VCaP (cell line): ENCODE data around the gene RNF187.

ENCODE experiments used
- H3K27ac ChIP-seq: fragments of 450-650 bp; 2 replicates; pipeline ENCODE4 v1.5.1; 2017
- TF ChIP-seq, protein P1 (sequence below): fragments of 450-650 bp; conservative IDR thresholded peaks from 2 replicates; pipeline ENCODE4 v1.5.1; 2017; ENCODE audit warnings: mild to moderate bottlenecking, moderate library complexity

The RNF187 gene

DNA sequence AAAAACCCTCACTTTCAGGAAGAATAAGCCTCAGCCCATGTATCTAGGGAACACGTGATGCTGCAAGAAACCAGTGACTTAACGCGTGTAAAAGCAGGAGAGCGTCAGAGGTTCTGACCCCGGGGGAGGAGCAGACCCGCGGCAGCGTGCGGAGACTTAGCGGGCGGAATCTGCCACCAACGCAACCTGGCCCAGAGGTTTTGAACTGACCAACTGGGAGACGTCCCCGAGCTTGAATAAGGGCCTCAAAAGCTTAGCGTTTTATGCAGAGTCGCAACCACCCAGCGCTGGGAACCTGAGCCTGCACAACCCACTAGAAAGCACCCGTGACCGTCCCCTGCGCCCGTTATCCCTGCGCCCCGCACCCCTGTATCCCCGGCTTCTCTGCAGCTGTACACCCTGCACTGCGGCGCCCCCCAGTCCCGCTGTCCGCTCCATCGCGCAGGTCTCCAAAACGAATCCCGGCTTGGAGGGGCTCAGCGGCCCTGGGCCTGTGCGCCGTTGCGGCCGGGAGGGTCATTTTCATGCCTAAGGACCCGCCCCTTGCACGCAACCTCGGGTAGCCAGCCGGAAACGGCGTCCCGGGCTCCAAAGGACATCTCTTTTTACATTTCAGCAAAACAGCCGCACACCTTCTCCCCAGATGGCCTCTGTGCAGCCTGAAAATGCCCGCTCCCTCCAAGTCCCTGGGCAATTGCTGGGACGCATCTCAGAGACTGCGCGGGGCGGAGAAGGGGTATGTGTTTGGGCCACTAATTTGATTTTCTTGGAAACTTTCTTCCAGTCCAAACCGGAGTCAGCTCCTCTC lies 41.1 kb upstream of the RNF187 start:
- no peak overlapping the region for H3K27ac ChIP-seq
- TF ChIP-seq, protein P1, sequence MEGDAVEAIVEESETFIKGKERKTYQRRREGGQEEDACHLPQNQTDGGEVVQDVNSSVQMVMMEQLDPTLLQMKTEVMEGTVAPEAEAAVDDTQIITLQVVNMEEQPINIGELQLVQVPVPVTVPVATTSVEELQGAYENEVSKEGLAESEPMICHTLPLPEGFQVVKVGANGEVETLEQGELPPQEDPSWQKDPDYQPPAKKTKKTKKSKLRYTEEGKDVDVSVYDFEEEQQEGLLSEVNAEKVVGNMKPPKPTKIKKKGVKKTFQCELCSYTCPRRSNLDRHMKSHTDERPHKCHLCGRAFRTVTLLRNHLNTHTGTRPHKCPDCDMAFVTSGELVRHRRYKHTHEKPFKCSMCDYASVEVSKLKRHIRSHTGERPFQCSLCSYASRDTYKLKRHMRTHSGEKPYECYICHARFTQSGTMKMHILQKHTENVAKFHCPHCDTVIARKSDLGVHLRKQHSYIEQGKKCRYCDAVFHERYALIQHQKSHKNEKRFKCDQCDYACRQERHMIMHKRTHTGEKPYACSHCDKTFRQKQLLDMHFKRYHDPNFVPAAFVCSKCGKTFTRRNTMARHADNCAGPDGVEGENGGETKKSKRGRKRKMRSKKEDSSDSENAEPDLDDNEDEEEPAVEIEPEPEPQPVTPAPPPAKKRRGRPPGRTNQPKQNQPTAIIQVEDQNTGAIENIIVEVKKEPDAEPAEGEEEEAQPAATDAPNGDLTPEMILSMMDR = no peak

DNA sequence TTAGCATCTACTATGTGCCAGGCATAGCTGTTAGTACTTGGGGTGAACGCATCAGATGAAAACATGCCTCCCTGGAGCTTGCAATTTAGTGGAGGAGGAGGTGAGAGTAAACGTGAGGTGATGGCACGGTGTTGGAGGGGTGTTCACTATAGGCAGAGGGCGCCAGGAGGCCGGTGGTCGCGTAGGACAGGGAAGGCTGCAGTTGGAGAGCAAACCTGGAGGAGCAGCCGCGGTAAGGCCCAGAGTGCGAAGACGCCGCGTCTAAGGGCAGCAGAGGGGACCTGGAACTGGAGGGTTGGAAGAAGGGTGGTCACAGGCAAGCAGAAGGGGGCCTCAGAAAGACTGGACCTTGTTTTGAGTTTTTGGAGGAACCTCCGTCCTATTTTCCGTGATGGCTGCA lies 40.3 kb upstream of the RNF187 start:
- TF ChIP-seq, protein P1 = no peak
- H3K27ac ChIP-seq = no peak overlapping the region

DNA sequence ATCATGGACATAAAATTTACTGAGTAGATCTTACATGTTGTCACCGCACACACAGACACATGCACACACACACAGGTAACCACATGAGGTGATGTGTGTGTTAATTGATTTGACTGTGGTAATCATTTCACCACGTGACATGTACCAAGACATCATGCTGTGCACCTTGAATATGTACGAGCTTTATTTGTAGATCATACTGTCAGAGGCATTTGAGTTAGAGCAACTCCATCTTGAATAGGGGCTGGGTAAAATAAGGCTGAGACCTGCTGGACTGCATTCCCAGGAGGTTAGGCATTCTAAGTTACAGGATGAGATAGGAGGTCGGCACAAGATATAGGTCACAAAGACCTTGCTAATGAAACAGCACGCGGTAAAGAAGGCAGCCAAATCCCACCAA lies 38.8 kb upstream of the RNF187 start:
- no peak overlapping the region for H3K27ac ChIP-seq
- TF ChIP-seq, protein P1 = no peak

DNA sequence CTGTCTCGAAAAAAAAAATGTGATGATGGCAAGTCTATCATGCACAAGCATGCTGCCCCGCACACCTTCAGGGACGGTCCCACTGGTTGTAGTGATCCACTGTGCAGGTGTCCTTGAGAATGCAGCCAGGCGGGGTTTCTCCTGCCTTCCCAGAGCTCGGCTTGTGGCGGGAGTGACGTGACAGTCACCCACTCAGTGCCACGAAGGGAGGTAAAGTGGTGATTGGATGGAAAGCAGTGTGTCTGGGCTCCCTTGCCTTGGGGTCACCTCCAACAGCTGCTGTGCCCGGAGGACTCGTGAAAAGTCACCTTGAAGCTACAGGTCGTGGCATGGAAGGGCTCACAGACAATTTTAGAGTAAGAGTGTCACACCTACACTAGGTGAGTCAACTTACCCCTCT lies 37.0 kb upstream of the RNF187 start:
- no peak overlapping the region for H3K27ac ChIP-seq
- TF ChIP-seq, protein P1 = no peak

DNA sequence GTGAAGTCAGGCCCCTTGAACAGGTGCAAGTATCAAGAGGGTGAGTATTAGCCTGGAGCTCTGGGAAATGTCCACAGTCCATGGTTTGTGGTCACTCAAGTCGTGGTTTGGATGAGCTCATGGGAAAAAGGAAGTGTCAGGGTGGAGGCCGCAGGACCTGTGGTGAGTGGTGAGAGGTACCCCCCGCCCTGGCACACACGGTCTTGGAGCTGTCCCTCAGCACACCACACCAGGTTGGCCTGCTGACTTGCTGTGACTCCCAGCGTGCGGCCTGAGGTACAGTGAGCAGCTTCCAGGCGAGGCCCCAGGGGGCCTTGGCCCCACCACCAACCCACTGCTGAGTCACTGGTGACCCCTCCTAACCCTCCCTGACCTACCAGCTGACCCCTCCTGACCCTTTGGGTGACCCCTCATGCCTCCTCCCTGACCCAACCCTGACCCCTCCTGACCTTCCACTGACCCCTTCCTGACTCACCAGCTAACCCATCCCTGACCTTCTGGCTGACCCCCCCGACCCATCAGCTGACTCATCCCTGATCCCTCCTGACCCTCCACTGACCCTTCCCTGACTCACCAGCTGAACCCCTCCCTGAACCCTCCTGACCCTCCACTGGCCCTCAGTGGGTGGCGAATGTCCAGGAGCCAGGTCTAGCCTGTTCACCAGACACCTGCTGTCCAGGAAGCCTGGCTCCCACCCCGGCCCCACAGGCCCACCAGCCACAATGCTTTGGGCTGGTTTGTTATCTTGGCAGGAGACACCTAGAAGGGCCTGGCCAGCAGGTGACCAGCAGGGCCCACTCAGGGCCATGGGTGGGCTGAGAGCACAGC lies 34.8 kb upstream of the RNF187 start:
- H3K27ac ChIP-seq = no peak overlapping the region
- TF ChIP-seq, protein P1 = no peak

DNA sequence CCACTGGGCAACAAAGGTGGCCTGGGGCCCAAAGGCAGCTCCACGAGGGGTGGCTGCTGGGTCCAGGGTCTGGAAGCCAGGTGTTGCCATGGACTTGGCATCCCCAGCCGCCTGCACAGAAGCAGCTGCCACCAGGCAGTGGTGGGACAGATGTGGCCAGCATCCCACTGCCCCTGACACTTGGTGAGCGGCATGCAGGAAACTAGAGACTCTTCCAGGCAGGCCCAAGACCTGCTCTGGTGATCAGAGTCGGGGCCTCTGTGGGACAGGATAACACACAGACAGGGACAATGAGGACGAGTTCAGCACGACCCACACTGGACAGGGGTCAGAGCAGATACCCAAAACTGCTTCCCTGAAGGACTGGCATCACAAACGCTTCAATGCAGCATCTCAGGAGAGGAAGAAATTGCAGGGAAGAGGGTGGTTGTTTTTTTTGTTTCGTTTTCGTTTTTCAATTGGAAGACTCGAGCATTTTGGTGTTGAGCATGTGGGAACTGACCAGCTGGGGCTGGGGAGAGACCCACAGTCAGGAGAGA lies 34.1 kb upstream of the RNF187 start:
- no peak overlapping the region for H3K27ac ChIP-seq
- TF ChIP-seq, protein P1 = no peak

DNA sequence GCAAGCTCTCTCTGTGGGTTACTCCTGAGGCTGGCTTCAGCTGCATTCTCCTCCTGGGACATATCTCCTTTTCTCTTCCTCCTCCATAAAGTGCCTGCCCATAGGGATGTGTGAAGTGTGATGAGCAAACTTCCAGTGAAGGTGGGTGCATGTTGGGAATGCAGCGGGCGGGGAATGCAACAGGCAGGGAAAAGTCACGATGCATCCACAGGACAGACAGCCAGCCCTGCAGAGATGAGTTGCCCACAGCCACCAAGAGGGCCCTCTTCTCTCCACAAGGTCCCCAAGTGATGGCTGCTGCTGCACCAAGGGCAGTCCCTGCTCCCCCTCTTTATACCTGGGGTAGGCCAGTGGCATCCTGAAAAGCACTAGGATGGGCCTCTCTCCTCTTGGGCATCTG lies 33.6 kb upstream of the RNF187 start:
- TF ChIP-seq, protein P1 = no peak
- no peak overlapping the region for H3K27ac ChIP-seq
